MCF 10A (cell line): ENCODE measurements around the gene AMBRA1. TPM values are rescaled to one million over a fixed set of nuclear protein-coding genes. Genes with fewer than 3 reads are reported as not detected.

Source experiments
- BruUV-seq: library from RNA; stranded (reverse); fragments of 400-500 nt; replicated peaks from 2 replicates; lab custom pipeline; 2021; lab: Mats Ljungman, UMichigan
- CTCF ChIA-PET: fragments of 300-600 bp; sonication (Branson Sonifier 250); formaldehyde crosslinking; extraction: SDS; loops from one replicate; lab custom pipeline; 2021; ENCODE audit warnings: antibody characterized with exemption, inconsistent platforms; lab: Yijun Ruan, JAX
- POLR2A ChIA-PET: fragments of 300-600, 350-650 bp; sonication (Branson Sonifier 250); formaldehyde crosslinking; extraction: SDS; loops from one replicate; lab custom pipeline; 2020; ENCODE audit warnings: antibody characterized with exemption, inconsistent platforms; lab: Yijun Ruan, JAX
- DNase-seq: peaks from one replicate; pipeline ENCODE4 v3.0.0-alpha.2; 2018; ENCODE audit not compliant: unreplicated experiment
- H3K27ac Mint-ChIP-seq: one replicate; pipeline ENCODE4 v1.8.0; 2022; ENCODE audit warnings: mild to moderate bottlenecking, low read depth, mixed read lengths; ENCODE audit not compliant: unreplicated experiment
- H3K27me3 Mint-ChIP-seq: one replicate; pipeline ENCODE4 v1.8.0; 2022; ENCODE audit warnings: mixed read lengths; ENCODE audit not compliant: insufficient read depth, unreplicated experiment
- H3K36me3 Mint-ChIP-seq: one replicate; pipeline ENCODE4 v1.8.0; 2022; ENCODE audit warnings: mild to moderate bottlenecking, moderate library complexity, mixed read lengths; ENCODE audit not compliant: insufficient read depth, unreplicated experiment
- H3K4me1 Mint-ChIP-seq: one replicate; pipeline ENCODE4 v1.8.0; 2022; ENCODE audit warnings: mixed read lengths; ENCODE audit not compliant: insufficient read depth, unreplicated experiment
- H3K4me3 Mint-ChIP-seq: one replicate; pipeline ENCODE4 v1.8.0; 2022; ENCODE audit warnings: mild to moderate bottlenecking, moderate library complexity, mixed read lengths; ENCODE audit not compliant: unreplicated experiment
- H3K9me3 Mint-ChIP-seq: one replicate; pipeline ENCODE4 v1.8.0; 2022; ENCODE audit warnings: mixed read lengths; ENCODE audit not compliant: unreplicated experiment
- intact Hi-C: fragments of 100-400 bp; cut with micrococcal nuclease; formaldehyde crosslinking; loops from 2 replicates; pipeline ENCODE4 v1.14.1; 2022
- total RNA-seq: library from RNA; stranded (reverse); gene quantifications from 2 replicates; pipeline ENCODE4 v1.2.3, GENCODE V29; 2022
- TF ChIP-seq, protein P1 (sequence below): fragments of 200-600 bp; IDR thresholded peaks from one replicate; pipeline ENCODE4 v1.8.0; 2022; ENCODE audit warnings: antibody characterized with exemption, mild to moderate bottlenecking; ENCODE audit not compliant: unreplicated experiment

AMBRA1 gene
- total RNA-seq, 1 experiment from 2014 or later: 19.6 TPM

DNA sequence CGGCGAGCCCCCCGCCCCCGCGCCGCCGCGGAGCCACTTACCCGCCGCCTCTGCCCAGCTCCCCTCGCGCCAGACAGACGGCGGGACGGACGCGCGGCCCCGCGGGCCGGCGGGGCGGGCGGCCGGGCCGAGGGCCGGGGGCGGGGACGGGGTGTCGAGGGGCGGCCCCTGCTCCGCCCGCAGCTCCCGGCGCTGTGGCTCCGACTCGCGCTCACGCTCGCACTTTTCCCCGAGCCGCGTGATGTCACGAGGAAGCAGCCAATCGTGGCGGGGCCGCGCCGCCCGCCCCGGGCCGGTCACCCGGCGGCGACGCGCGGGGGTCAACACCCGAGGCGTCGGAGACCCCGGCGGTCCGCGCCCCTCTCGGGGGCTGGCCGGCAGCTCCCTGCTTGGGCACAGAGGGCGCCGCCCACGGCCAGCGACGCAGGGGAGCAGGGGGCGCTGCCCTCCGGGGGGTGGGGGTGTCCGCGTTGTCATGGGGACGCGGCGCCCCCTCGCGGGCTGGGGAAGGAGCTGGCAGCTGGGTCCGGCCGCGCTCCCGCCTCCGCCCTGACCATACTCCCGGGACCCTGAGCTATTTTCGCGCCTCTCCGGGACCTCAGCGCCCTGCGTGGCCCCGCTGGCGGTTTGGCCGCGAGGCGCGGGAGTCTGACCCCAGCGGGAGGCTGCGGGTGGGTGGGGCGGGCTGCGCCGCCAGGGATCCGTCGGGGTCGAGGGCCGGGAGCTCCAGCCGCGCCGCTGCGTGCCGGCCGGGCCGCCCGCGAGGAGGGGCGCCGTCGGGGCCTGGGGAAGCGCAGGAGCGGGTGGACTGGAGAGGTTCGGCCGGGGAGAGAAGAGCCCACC, 202.0 kb downstream of the AMBRA1 start, which contains the start of gene CHRM4:
Gene CHRM4 (minus strand): TSS at position 199 of the 843 bp plus-strand sequence. CDS start 5,219 bp downstream, outside the sequence.
- Mint-ChIP-seq H3K9me3 (no peaks in the 10 kb centered on the region), H3K27ac (no peak within 1 kb of the TSS), H3K4me3 (peak within 1 kb of the TSS; percentile 44), H3K4me1 (peaks cover 8% of the 10 kb centered on the region), H3K27me3 (peaks cover 40% of the 10 kb centered on the region), H3K36me3 (no peaks in the 10 kb centered on the region)
- no peak for DNase-seq
- no TSS peak for BruUV-seq
- ChIA-PET POLR2A (interaction anchor here (0.7 to 1.0 kb wide), 2 partner anchors 98 to 169 kb away, joined by 3 read pairs; no protein-coding TSS in a partner anchor), CTCF (interaction anchor here (1.1 to 3.5 kb wide), 4 partner anchors 13 to 227 kb away, joined by 5 to 24 read pairs (median 6); no protein-coding TSS in a partner anchor)
- intact Hi-C loops: no loop called here
- TF ChIP-seq, protein P1, sequence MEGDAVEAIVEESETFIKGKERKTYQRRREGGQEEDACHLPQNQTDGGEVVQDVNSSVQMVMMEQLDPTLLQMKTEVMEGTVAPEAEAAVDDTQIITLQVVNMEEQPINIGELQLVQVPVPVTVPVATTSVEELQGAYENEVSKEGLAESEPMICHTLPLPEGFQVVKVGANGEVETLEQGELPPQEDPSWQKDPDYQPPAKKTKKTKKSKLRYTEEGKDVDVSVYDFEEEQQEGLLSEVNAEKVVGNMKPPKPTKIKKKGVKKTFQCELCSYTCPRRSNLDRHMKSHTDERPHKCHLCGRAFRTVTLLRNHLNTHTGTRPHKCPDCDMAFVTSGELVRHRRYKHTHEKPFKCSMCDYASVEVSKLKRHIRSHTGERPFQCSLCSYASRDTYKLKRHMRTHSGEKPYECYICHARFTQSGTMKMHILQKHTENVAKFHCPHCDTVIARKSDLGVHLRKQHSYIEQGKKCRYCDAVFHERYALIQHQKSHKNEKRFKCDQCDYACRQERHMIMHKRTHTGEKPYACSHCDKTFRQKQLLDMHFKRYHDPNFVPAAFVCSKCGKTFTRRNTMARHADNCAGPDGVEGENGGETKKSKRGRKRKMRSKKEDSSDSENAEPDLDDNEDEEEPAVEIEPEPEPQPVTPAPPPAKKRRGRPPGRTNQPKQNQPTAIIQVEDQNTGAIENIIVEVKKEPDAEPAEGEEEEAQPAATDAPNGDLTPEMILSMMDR: peak; percentile 23

DNA sequence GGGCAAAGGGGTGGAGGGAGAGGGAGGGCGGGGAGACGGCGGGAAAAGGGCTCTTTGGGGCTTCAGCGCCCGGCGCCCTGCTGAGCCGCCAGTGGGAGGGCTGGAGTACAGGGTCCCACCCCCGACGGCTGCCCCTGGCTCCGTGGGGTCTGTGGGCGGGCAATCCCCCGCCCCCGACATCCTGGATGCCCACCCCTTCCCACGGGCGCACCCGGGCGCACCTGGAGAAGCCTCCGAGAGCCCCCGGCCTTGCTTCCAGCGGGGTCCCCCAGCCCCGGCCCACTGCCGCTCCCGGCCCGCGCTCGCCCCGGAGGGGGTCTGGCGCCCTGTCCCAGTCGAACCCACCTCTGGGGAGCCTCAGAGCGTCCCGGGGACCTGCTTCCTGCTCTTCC, 202.6 kb downstream of the AMBRA1 start:
- BruUV-seq: no TSS peak
- Mint-ChIP-seq H3K9me3 (no peaks in the 10 kb centered on the region), H3K36me3 (no peaks in the 10 kb centered on the region), H3K27me3 (peaks cover 40% of the 10 kb centered on the region), H3K4me1 (peaks cover 11% of the 10 kb centered on the region), H3K4me3 (no peak overlapping the region), H3K27ac (no peak overlapping the region)
- no peak for DNase-seq
- intact Hi-C loops: no loop called here
- POLR2A ChIA-PET: no interaction called here
- TF ChIP-seq, protein P1: no peak
- CTCF ChIA-PET: interaction anchor here (1.0 to 3.5 kb wide), 3 partner anchors 145 to 227 kb away, joined by 3 to 24 read pairs (median 6); no protein-coding TSS in a partner anchor

DNA sequence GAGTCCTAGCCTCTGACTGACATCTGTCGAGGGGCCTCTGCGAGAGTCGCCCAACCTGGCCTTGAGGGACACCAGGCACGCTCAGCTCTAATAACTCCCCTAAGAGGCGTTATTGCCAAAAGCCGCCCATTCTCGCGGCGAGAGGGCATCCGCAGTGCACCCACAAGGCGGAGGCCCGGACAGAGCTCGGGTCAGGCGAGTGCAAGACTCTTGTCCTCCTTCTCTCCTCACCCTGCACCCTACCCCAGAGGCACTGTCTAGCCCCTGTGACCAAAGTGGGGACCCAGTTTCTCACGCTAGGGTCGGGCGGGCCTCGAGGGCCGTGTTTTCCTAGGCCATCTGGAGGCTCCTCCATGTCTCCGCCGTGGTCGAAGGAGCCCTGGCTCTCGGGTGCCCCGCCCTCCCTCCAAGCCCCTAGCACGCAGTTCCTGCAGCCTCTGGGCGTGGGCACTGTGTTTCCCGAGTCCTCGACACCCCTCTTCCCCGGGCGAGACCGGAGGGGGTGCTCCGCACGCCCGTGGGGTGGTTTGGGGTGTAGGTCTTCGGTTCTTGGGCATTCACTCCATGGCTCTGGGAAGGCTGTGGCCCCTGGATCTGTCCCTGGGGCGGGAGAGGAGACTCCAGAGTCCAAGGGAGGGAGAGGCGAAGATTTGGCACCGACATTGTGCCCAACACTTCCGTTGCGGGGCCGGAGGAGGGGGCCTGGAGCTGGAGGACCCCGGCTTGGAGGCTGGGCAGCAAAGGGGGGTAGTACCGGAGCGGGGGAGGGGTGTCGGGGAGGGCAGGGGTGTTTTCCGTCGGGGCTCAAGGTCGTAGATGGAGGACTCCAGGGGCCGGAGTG, 203.3 kb downstream of the AMBRA1 start:
- intact Hi-C loops: no loop called here
- TF ChIP-seq, protein P1: no peak
- ChIA-PET CTCF (interaction anchor here (0.6 to 4.1 kb wide), 18 partner anchors 8 to 228 kb away, joined by 3 to 24 read pairs (median 4); no protein-coding TSS in a partner anchor), POLR2A (interaction anchor here (0.7 kb wide), 1 partner anchor 107 kb away, joined by 3 read pairs; no protein-coding TSS in a partner anchor)
- Mint-ChIP-seq H3K4me3 (peak overlapping the region; percentile 69), H3K27ac (no peak overlapping the region), H3K27me3 (peaks cover 40% of the 10 kb centered on the region), H3K36me3 (no peaks in the 10 kb centered on the region), H3K4me1 (peaks cover 11% of the 10 kb centered on the region), H3K9me3 (no peaks in the 10 kb centered on the region)
- no peak for DNase-seq
- no TSS peak for BruUV-seq
